WERI-Rb-1 (cell line): Measurements from ENCODE around the gene PRDM8.

ENCODE experiments used
- DNase-seq: peaks from one replicate; pipeline ENCODE4 v3.0.0-alpha.2; 2020
- H3K27ac ChIP-seq: fragments of 250-450 bp; sonication (Bioruptor Pico); 2 replicates; pipeline ENCODE4 v1.5.1; 2020; ENCODE audit warnings: mild to moderate bottlenecking, moderate library complexity
- H3K27me3 ChIP-seq: fragments of 250-450 bp; sonication (Bioruptor Pico); 2 replicates; pipeline ENCODE4 v1.5.1; 2021; ENCODE audit warnings: mild to moderate bottlenecking, low read depth, moderate library complexity; ENCODE audit not compliant: insufficient read depth, severe bottlenecking
- H3K36me3 ChIP-seq: fragments of 250-450 bp; sonication (Bioruptor Pico); 2 replicates; pipeline ENCODE4 v1.5.1; 2020; ENCODE audit warnings: mild to moderate bottlenecking, moderate library complexity
- H3K4me3 ChIP-seq: 2 replicates; pipeline ENCODE4 v1.5.1; 2011; ENCODE audit warnings: low read depth, mild to moderate bottlenecking, control low read depth, low read length
- H3K9me3 ChIP-seq: fragments of 250-450 bp; sonication (Bioruptor Pico); 2 replicates; pipeline ENCODE4 v1.5.1; 2021; ENCODE audit warnings: mild to moderate bottlenecking, moderate library complexity; ENCODE audit not compliant: severe bottlenecking
- TF ChIP-seq, protein P1 (sequence below): IDR thresholded peaks from 2 replicates; pipeline ENCODE4 v1.5.1; 2011; ENCODE audit warnings: low read depth, mild to moderate bottlenecking, control low read depth, inconsistent platforms, low read length

The PRDM8 gene

DNA sequence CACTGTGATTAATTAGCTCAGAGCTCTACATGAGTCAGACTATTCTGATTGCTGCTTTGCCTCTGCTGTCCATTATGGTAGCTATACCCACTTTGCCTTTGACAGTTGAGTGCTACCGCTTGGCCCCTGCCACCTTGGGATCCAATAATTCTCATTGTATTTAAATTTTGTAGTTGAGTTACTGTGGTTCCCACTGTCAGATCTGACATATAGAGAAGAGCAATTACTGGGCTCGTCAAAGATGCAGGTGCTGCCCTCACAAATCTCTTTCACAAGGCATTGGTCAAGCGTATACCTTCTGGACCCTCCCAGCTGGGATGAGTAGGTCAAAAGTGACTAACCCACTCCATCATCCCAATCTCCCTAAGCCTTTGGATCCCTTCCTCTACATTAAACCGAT lies 18.3 kb upstream of the PRDM8 start:
- Histone ChIP-seq H3K9me3 (peaks cover 8% of the 10 kb centered on the region), H3K27ac (no peak overlapping the region), H3K4me3 (no peak overlapping the region), H3K27me3 (no peaks in the 10 kb centered on the region), H3K36me3 (no peaks in the 10 kb centered on the region)
- DNase-seq: no peak
- TF ChIP-seq, protein P1, sequence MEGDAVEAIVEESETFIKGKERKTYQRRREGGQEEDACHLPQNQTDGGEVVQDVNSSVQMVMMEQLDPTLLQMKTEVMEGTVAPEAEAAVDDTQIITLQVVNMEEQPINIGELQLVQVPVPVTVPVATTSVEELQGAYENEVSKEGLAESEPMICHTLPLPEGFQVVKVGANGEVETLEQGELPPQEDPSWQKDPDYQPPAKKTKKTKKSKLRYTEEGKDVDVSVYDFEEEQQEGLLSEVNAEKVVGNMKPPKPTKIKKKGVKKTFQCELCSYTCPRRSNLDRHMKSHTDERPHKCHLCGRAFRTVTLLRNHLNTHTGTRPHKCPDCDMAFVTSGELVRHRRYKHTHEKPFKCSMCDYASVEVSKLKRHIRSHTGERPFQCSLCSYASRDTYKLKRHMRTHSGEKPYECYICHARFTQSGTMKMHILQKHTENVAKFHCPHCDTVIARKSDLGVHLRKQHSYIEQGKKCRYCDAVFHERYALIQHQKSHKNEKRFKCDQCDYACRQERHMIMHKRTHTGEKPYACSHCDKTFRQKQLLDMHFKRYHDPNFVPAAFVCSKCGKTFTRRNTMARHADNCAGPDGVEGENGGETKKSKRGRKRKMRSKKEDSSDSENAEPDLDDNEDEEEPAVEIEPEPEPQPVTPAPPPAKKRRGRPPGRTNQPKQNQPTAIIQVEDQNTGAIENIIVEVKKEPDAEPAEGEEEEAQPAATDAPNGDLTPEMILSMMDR: no peak

GRCh38 chr4:80179637-80180161 lies 17.6 kb upstream of the PRDM8 start:
- DNase-seq: no peak
- H3K27ac ChIP-seq: no peak overlapping the region
- H3K9me3 ChIP-seq: peaks cover 8% of the 10 kb centered on the region
- H3K4me3 ChIP-seq: no peak overlapping the region
- no peaks in the 10 kb centered on the region for H3K36me3 ChIP-seq
- H3K27me3 ChIP-seq: no peaks in the 10 kb centered on the region
- TF ChIP-seq, protein P1: no peak

- no peak overlapping the region for H3K27ac ChIP-seq
- H3K27me3 ChIP-seq: no peaks in the 10 kb centered on the region
- DNase-seq: no peak
- H3K9me3 ChIP-seq: peaks cover 8% of the 10 kb centered on the region
- no peaks in the 10 kb centered on the region for H3K36me3 ChIP-seq
- TF ChIP-seq, protein P1: no peak
- no peak overlapping the region for H3K4me3 ChIP-seq
Observed at GRCh38 chr4:80180743-80181142, 16.6 kb upstream of the PRDM8 start.

- peaks cover 8% of the 10 kb centered on the region for H3K9me3 ChIP-seq
- TF ChIP-seq, protein P1: no peak
- H3K4me3 ChIP-seq: no peak overlapping the region
- no peaks in the 10 kb centered on the region for H3K27me3 ChIP-seq
- no peak overlapping the region for H3K27ac ChIP-seq
- H3K36me3 ChIP-seq: no peaks in the 10 kb centered on the region
- no peak for DNase-seq
Observed at GRCh38 chr4:80182237-80182866, 15.0 kb upstream of the PRDM8 start.

DNA sequence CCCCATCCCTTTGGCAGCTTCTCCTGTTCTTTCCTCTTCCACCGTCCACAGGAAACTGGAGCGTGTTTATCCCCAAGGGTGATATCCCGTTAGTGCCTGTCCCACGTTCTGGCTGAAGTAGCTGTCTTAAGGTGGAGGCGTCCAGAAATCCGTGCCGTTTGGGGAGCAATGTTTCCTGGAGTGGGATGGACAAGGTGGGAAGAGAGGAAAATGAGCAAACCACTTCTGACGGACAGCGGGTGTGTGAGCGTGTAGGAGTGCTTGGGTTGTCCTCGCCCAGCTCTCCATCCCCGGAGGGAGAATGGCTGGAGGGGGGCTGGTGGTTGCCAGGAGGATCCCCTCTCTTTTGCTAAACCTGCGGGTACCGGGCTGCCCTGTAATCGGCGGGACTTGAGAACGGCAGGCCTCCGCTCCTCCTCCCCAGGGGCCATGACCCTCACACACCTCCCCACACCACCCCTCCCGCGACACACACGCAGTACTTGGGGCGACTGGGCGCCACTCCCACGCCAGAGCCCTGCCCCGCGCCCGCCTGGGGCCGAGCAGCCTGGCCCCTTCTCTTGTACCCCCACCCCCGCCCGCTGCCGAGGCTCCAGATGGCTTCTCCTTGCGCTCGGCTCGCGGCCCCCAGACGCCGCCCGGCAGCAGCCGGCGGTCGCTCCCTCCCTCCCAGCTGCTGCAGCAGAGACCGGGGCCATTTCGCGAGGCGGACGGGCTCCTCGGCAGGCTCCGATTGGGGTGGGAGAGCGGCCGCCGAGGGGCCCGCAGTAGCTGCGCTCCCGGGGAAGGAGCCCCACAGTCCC lies 13.9 kb upstream of the PRDM8 start:
- H3K27me3 ChIP-seq: no peaks in the 10 kb centered on the region
- TF ChIP-seq, protein P1: no peak
- H3K4me3 ChIP-seq: peak overlapping the region; percentile 86
- peaks cover 8% of the 10 kb centered on the region for H3K9me3 ChIP-seq
- H3K36me3 ChIP-seq: peaks cover 3% of the 10 kb centered on the region; the same call in 1 of the 2 replicates
- peak overlapping the region; percentile 78 for H3K27ac ChIP-seq
- DNase-seq: peak; percentile 68
